ENCODE data around the gene THSD7A.

The THSD7A gene

GRCh38 chr7:11516328-11516727 is 315.7 kb downstream of the THSD7A start:
- DNase-seq = no peak

GRCh38 chr7:11513460-11513859 is 318.5 kb downstream of the THSD7A start:
- no peak for DNase-seq

GRCh38 chr7:11507929-11508328 is 324.1 kb downstream of the THSD7A start:
- DNase-seq = no peak

- DNase-seq = no peak
Observed at GRCh38 chr7:11506417-11506816, 325.6 kb downstream of the THSD7A start.

- no peak for DNase-seq
Observed at GRCh38 chr7:11505471-11505985, 326.5 kb downstream of the THSD7A start.

GRCh38 chr7:11492307-11492706 is 339.7 kb downstream of the THSD7A start:
- no peak for DNase-seq

GRCh38 chr7:11491811-11492210 is 340.2 kb downstream of the THSD7A start:
- no peak for DNase-seq

GRCh38 chr7:11489280-11489679 is 342.7 kb downstream of the THSD7A start:
- DNase-seq = no peak

- DNase-seq = no peak
Observed at GRCh38 chr7:11486271-11486670, 345.7 kb downstream of the THSD7A start.

GRCh38 chr7:11485636-11486035 is 346.4 kb downstream of the THSD7A start:
- no peak for DNase-seq

- DNase-seq = no peak
Observed at GRCh38 chr7:11480143-11480542, 351.9 kb downstream of the THSD7A start.

GRCh38 chr7:11478882-11479281 is 353.1 kb downstream of the THSD7A start:
- no peak for DNase-seq

GRCh38 chr7:11478426-11478825 is 353.6 kb downstream of the THSD7A start:
- no peak for DNase-seq

GRCh38 chr7:11474902-11475585 is 357.0 kb downstream of the THSD7A start:
- no peak for DNase-seq

- no peak for DNase-seq
Observed at GRCh38 chr7:11473807-11474424, 358.1 kb downstream of the THSD7A start.

GRCh38 chr7:11473220-11473619 is 358.8 kb downstream of the THSD7A start:
- DNase-seq = no peak

GRCh38 chr7:11472646-11473045 is 359.4 kb downstream of the THSD7A start:
- no peak for DNase-seq

GRCh38 chr7:11471255-11471654 is 360.7 kb downstream of the THSD7A start:
- no peak for DNase-seq

- no peak for DNase-seq
Observed at GRCh38 chr7:11469028-11469745, 362.8 kb downstream of the THSD7A start.

- DNase-seq = peak in 1 of 14 donors; percentile 2
Observed at GRCh38 chr7:11466517-11467105, 365.4 kb downstream of the THSD7A start.

GRCh38 chr7:11464624-11465023 is 367.4 kb downstream of the THSD7A start:
- no peak for DNase-seq

- DNase-seq = no peak
Observed at GRCh38 chr7:11461946-11462345, 370.1 kb downstream of the THSD7A start.
